Fibroblast of lung (primary cell): ENCODE measurements around the gene ROBO4. TPM values are rescaled to one million over a fixed set of nuclear protein-coding genes. Genes with fewer than 3 reads are reported as not detected.

ENCODE experiments used
- DNase-seq, 2 donors: peaks; one replicate each; pipeline versions ENCODE4 v3.0.0 to v3.0.0-alpha.2; 2010; ENCODE audit warnings: low read depth in 2 of 2
- H2AFZ ChIP-seq: 2 replicates; pipeline ENCODE4 v1.5.1; 2012; ENCODE audit warnings: low read length, control low read depth, inconsistent platforms
- H3K27ac ChIP-seq: 2 replicates; pipeline ENCODE4 v1.5.1; 2011; ENCODE audit warnings: low read length, control low read depth; ENCODE audit not compliant: insufficient read depth
- H3K27me3 ChIP-seq: 2 replicates; pipeline ENCODE4 v1.5.1; 2011; ENCODE audit warnings: mild to moderate bottlenecking, low read length; ENCODE audit not compliant: control insufficient read depth, insufficient read depth
- H3K36me3 ChIP-seq: 2 replicates; pipeline ENCODE4 v1.5.1; 2011; ENCODE audit warnings: low read length; ENCODE audit not compliant: control insufficient read depth, insufficient read depth
- H3K4me1 ChIP-seq: 2 replicates; pipeline ENCODE4 v1.5.1; 2011; ENCODE audit warnings: low read length; ENCODE audit not compliant: control insufficient read depth, insufficient read depth; ENCODE audit errors: extremely low read depth
- H3K4me2 ChIP-seq: 2 replicates; pipeline ENCODE4 v1.5.1; 2011; ENCODE audit warnings: low read length, control low read depth; ENCODE audit not compliant: insufficient read depth; ENCODE audit errors: extremely low read depth
- H3K4me3 ChIP-seq, 4 experiments: fragments of 200-600 bp in 1 of 4; sonication (generic) in 1 of 4; replicated peaks in 1 of 4; 2 replicates each; pipeline ENCODE4 v1.5.1; 2011 to 2016; ENCODE audit warnings: low read length in 4 of 4, low read depth in 3 of 4, mild to moderate bottlenecking in 3 of 4, control low read depth in 2 of 4, inconsistent platforms in 1 of 4, mixed read lengths in 1 of 4; ENCODE audit not compliant: insufficient read depth in 1 of 4; ENCODE audit errors: control extremely low read depth in 1 of 4
- H3K79me2 ChIP-seq: 2 replicates; pipeline ENCODE4 v1.5.1; 2012; ENCODE audit warnings: mild to moderate bottlenecking, low read length, inconsistent platforms; ENCODE audit not compliant: control insufficient read depth, insufficient read depth
- H3K9ac ChIP-seq: 2 replicates; pipeline ENCODE4 v1.5.1; 2011; ENCODE audit warnings: mild to moderate bottlenecking, low read length, control low read depth; ENCODE audit not compliant: insufficient read depth
- H3K9me3 ChIP-seq: 2 replicates; pipeline ENCODE4 v1.5.1; 2012; ENCODE audit warnings: low read depth, low read length; ENCODE audit not compliant: control insufficient read depth, insufficient read depth
- H4K20me1 ChIP-seq: 2 replicates; pipeline ENCODE4 v1.5.1; 2011; ENCODE audit warnings: low read length; ENCODE audit not compliant: control insufficient read depth, insufficient read depth; ENCODE audit errors: extremely low read depth
- EZH2 ChIP-seq: IDR thresholded peaks from 2 replicates; pipeline ENCODE4 v1.5.1; 2012; ENCODE audit warnings: low read length, control low read depth, mild to moderate bottlenecking; ENCODE audit errors: missing control alignments
- polyA plus RNA-seq, 2 donors: library from polyadenylated mRNA; depleted of rRNA in 1 of 2; stranded (reverse) in 1 of 2; unstranded in 1 of 2; fragments of >200 nt; gene quantifications; 2 replicates each; pipeline ENCODE4 v1.2.1, GENCODE V29; 2011 to 2012; ENCODE audit warnings: missing spikeins in 1 of 2
- total RNA-seq: library from RNA; depleted of rRNA; stranded (reverse); fragments of >200 nt; gene quantifications from 2 replicates; pipeline ENCODE4 v1.2.1, GENCODE V29; 2014
- TF ChIP-seq, protein P1 (sequence below), 2 donors: IDR thresholded peaks in 1 of 2; conservative IDR thresholded peaks in 1 of 2; 1 replicate in 1 of 2; 2 replicates in 1 of 2; pipeline ENCODE4 v1.5.1; 2011 to 2012; ENCODE audit warnings: low read length in 2 of 2, control low read depth in 1 of 2, inconsistent platforms in 1 of 2, low read depth in 1 of 2, mild to moderate bottlenecking in 1 of 2

ROBO4 gene
- total and polyA plus RNA-seq, 2 donors (not counting 1 experiment from before 2014, with no cell fraction given): 0.45 to 0.66 TPM

DNA sequence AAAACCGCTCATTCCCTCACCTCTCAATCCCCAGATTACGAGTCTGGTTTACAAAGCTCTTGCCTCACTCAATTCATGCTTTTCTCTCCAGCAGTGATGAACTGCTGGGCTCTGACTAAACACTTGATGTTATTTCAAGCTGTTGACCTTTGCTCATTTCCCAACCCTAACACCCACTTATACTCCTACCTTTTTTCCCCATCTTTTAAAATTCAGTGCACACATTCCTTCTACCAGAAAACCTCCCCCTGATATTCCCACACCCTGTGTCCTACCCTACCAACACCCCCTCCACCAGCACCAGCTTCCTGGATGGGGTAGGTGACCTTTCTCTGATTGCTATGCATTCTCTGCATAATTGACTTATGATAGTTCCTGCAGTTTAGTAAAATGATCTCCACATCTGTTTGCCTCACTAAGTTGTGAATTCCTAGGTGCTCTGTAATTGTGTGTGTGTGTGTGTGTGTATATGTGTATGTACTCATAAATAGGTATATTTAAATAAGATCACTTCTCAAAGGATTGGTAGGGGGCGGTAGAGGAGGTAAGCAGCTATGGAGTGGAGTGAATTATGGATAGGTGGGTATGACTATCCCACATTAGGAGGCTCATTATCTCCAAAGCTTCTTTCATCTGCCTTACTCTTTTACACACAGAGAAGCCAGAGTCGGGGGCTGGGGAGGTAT, 37.3 kb upstream of the ROBO4 start:
- H4K20me1 ChIP-seq: no peaks in the 10 kb centered on the region
- H2AFZ ChIP-seq: no peak overlapping the region
- no peak overlapping the region for H3K9ac ChIP-seq
- peak; percentile 75 to 93 for DNase-seq
- TF ChIP-seq, protein P1, sequence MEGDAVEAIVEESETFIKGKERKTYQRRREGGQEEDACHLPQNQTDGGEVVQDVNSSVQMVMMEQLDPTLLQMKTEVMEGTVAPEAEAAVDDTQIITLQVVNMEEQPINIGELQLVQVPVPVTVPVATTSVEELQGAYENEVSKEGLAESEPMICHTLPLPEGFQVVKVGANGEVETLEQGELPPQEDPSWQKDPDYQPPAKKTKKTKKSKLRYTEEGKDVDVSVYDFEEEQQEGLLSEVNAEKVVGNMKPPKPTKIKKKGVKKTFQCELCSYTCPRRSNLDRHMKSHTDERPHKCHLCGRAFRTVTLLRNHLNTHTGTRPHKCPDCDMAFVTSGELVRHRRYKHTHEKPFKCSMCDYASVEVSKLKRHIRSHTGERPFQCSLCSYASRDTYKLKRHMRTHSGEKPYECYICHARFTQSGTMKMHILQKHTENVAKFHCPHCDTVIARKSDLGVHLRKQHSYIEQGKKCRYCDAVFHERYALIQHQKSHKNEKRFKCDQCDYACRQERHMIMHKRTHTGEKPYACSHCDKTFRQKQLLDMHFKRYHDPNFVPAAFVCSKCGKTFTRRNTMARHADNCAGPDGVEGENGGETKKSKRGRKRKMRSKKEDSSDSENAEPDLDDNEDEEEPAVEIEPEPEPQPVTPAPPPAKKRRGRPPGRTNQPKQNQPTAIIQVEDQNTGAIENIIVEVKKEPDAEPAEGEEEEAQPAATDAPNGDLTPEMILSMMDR (conservative IDR thresholded peaks at IDR 0.05 in 1 of 2, IDR thresholded peaks at IDR 0.05 in 1 of 2; ENCODE audit: low read depth in 1 of 2, low read length in 2 of 2): peak; percentile 18 to 31
- no peak for TF ChIP-seq EZH2
- H3K4me2 ChIP-seq: peak overlapping the region; percentile 47
- peaks cover 15% of the 10 kb centered on the region for H3K4me1 ChIP-seq
- H3K9me3 ChIP-seq: no peaks in the 10 kb centered on the region
- H3K27me3 ChIP-seq: no peaks in the 10 kb centered on the region
- H3K4me3 ChIP-seq: no peak overlapping the region
- no peaks in the 10 kb centered on the region for H3K36me3 ChIP-seq
- peak overlapping the region; percentile 57 for H3K27ac ChIP-seq
- H3K79me2 ChIP-seq: no peaks in the 10 kb centered on the region

DNA sequence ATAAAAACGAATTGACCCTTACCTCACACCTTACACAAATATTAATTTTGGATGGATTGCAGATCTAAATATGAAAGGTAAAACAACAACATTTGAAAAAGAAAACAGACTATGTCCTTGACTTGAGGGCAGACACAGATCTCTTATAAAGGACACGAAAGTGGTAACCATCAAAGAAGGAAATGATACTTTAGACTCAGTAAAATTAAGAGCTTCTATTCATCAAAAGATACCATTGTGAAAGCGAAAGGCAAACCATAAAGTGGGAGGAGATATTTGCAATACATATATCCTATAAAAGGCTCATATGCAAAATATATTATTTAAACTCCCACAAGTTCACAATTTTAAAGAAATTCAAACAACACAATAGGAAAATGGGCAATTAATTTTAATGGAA, 33.1 kb upstream of the ROBO4 start:
- Histone ChIP-seq H3K4me2 (no peak overlapping the region), H3K9ac (no peak overlapping the region), H3K27me3 (no peaks in the 10 kb centered on the region), H4K20me1 (no peaks in the 10 kb centered on the region), H3K36me3 (no peaks in the 10 kb centered on the region), H3K79me2 (no peaks in the 10 kb centered on the region), H3K4me3 (no peak overlapping the region), H3K4me1 (peaks cover 15% of the 10 kb centered on the region), H3K27ac (no peak overlapping the region), H3K9me3 (no peaks in the 10 kb centered on the region), H2AFZ (no peak overlapping the region)
- no peak for TF ChIP-seq EZH2
- TF ChIP-seq, protein P1 (conservative IDR thresholded peaks at IDR 0.05 in 1 of 2, IDR thresholded peaks at IDR 0.05 in 1 of 2; ENCODE audit: low read depth in 1 of 2, low read length in 2 of 2): no peak
- no peak for DNase-seq

DNA sequence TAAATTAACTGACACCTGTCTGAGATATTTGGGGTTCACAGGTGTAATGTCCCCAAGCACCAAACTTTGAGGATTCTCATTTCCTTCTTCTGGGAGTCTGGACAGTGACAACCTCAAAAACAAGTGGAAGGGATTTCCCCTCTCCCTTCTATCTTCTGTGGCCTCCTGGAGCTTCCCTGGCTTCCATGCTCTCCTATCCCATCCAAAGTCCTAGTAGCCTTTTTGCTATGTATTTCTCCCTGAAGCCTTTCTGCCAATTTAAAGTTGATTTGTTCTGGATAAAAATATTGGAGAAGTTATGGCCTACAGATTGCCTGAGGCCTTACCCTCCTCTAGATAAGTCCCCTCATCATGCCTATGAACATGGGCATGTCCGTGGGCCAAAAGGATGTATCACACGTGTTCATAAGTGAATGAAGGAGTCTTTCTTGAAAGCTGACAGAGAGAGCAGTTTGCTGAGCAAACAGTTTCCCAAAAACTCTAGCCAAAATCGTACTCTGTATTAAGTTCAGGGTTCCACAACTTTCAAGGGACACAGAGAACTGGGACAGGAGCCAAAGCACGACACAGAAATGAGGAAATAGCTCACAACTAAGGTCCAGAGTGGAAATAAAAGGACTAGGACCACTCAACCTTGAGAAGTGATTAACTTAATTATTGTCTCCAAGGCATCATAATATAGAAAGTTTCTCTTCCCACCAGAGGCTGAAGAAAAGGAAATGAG, 31.4 kb upstream of the ROBO4 start:
- no peak overlapping the region for H3K4me2 ChIP-seq
- H3K27ac ChIP-seq: no peak overlapping the region
- H3K36me3 ChIP-seq: no peaks in the 10 kb centered on the region
- no peaks in the 10 kb centered on the region for H3K79me2 ChIP-seq
- H3K4me3 ChIP-seq: no peak overlapping the region
- H3K9ac ChIP-seq: no peak overlapping the region
- TF ChIP-seq EZH2: no peak
- TF ChIP-seq, protein P1 (conservative IDR thresholded peaks at IDR 0.05 in 1 of 2, IDR thresholded peaks at IDR 0.05 in 1 of 2; ENCODE audit: low read depth in 1 of 2, low read length in 2 of 2): no peak
- no peaks in the 10 kb centered on the region for H3K27me3 ChIP-seq
- no peak overlapping the region for H2AFZ ChIP-seq
- DNase-seq: no peak
- H4K20me1 ChIP-seq: no peaks in the 10 kb centered on the region
- peaks cover 5% of the 10 kb centered on the region for H3K4me1 ChIP-seq
- no peaks in the 10 kb centered on the region for H3K9me3 ChIP-seq
